Activated T-cell treated with anti-CD3 and anti-CD28 coated beads, Interleukin-2, amount 50 U/mL, for 48 hours (primary cell): ENCODE data around the gene ICE1.
"Not testable (repeated sequence)": the region's sequence is repeated elsewhere in the genome, so short reads cannot be mapped to it uniquely, and the experiment has no call there.

Experiments used
- DNase-seq, 2 experiments: peaks; one replicate each; pipeline ENCODE4 v3.0.0-alpha.2; 2020

Gene ICE1, protein sequence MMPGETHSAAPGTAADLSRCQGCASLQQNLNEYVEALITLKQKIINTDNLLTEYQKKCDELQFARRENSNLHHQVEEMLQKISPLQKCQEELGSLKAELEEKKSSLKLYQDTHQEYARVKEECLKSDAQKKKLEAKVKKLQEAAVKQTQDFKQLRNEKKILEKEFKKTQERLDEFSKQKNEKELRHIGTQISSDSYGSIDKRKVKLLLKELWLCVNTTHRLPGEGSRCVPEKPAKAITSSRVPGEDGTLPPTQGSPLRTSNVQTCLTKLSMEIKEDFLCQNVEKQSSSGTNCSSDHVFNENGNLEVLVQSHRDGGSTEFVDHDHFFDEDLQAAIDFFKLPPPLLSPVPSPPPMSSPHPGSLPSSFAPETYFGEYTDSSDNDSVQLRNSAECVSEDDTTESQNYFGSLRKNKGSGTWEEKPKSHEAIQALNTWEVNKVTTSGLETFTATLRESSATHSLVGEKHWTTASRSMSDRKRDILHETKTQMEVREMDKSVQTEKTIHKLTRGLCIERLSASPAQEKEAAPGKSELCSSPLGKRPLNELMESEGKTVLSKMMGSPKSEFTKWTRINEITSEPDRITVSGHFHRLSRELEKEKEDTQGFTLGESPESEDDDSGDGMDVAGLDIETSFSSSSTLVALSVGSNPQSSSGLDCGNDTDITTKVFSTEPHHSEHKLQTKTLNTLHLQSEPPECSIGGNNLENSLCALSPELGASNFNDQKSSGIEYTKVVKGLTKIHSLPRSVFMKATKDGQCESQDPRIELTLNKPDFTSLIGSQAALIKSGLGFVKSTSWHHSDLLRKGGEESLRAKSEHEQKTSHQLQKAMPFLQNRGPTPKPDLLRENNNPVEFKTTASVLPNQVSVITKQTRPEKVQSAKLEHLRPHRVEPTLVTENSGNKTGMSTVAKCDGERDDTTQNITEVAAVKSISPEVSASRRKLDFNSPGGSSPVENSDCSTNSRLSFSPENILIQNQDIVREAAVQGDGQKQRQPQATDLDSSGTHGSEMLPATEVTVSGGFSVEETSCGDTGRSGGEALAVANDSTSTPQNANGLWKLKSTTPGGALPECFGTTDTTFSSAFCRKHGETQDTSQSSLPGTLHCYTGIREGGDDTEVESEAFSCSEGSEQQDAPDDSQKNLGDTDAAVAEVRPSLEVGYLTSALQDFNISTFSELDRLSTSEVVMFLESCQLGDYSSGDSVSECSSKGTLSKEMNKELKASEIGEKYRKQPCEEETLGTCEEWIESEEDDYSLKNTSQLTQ (N-terminal part only)

GRCh38 chr5:5421961-5422818 lies at the start of gene ICE1:
Gene ICE1 (plus strand): TSS chr5:5422677. CDS start chr5:5422916, 239 bp downstream.
- DNase-seq = peak; percentile 91 to 95

DNA sequence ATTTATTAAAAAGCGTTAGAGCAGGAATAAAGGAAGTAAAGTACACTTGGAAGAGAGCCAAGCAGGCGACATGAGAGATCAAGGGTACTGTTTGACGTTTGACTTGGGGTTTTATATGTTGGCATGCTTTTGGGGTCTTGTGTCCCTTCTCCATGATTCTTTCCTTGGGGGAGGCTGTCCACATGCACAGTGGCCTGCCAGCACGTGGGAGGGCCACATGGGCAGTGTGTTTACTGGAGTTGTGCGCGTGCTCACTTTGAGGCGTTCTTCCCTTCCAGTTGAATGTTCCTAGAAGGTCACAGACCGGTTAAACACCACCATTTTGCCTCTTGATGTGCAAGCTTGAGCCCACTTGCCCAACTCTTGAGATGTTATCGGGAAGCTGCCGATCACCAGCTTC lies 49.5 kb upstream of the ICE1 start:
- no peak for DNase-seq

- DNase-seq = no peak
These were observed 49.0 kb upstream of the ICE1 start for GRCh38 chr5:5373351-5373989.

DNA sequence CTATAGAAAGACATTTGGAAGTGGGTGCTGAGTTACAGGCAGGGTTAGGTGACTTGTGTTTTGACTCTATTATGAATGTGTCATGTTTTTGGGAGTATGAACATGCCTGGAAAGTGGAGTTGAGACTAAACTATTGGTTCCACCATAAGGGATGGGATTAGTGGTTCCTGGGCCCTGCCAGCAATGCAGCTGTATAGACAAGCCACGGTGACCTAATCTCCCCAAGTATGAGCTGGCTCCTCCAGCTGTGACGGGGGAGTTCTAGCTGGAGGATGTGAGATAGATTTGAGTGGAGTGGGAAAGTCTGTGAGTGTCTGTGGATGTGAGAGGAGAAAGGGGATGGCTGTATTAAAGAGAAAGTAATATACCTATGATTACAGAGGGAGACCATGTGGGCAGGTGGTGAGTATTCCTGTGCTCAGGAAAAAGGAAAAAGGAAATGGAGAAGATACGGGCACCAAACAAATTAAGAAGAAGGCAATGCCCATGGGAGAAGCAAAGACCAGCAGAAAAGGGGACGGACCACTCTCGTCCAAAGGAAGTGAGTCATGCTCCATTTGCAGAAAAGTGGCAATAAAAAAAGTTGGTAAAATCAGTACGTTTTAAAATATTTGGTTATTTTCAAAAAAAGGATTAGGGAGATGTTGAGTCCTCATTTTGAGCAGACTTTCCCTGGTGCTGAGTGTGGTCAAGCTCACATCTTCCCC lies 48.3 kb upstream of the ICE1 start:
- no peak for DNase-seq

GRCh38 chr5:5377780-5378179 lies 44.7 kb upstream of the ICE1 start:
- DNase-seq = no peak

DNA sequence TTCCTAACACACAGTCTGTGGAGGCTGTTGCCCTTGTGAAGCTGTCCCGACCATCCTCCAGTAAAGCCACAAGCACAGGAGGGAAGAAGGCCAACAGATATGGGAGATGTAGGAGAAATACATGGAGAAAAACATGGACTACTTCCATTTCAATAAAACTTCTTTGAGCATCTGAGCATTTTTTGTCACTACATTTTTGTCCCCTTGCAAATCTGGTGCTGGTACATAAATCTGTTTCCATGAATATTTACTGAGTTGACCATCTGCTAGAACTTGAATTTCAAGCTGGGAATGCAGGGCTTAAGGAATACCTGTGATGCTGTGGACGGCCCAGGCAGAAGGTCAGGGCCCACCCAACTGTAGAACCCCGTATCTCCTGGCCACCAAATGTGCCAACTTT lies 43.9 kb upstream of the ICE1 start:
- no peak for DNase-seq

DNA sequence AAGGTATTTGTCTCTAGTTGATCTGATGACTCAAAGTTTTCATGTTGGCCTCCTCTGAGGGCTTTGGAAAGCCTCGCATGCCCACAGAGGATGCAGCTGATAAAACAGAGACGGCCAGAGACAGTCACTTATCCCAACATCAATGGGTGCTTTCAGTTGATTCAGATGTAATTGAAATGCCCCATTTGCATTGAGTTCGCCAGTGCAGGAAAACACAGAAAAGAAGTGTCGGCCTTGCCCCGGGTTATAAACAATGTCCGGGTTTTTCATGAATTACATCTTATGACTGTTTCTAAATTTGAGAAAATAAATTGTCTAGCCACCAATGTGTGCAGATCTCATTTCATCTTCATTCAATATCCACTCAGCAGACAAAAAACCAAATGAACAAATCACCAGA lies 42.2 kb upstream of the ICE1 start:
- DNase-seq = no peak

- DNase-seq = no peak
These were observed 41.1 kb upstream of the ICE1 start for GRCh38 chr5:5381310-5381913.

- DNase-seq = no peak
These were observed 39.0 kb upstream of the ICE1 start for GRCh38 chr5:5383461-5383860.

DNA sequence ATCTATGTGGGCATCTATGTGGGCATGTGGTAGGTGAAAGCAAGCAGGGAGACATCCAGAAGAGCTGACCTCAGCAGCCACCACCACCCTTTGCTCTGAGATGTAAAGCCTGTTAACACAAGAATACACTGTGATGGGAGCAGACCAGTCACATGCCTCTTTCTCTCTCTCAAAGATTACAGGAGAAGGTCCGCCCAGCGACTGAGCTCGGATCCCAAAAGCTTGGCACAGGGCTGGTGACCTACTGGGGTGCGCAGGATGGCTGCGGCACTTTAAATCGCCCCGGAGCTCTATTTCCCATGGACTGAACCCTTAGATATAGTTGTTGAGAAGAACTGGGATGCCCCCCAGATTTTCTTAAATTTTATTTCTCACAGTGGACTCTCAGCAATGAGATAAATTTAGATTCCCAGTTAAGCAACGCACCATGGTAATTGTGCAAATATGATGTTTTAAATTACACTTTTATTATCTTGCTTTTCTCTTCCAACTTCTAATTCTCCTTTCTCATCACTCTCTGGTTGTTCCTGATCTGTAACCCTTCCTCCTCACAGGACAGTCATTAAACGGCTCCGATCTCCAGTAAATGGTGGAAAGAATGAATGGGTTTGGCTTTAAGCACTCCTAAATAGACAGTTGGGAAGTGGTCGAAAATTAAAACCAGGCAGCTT lies 37.7 kb upstream of the ICE1 start:
- no peak for DNase-seq

DNA sequence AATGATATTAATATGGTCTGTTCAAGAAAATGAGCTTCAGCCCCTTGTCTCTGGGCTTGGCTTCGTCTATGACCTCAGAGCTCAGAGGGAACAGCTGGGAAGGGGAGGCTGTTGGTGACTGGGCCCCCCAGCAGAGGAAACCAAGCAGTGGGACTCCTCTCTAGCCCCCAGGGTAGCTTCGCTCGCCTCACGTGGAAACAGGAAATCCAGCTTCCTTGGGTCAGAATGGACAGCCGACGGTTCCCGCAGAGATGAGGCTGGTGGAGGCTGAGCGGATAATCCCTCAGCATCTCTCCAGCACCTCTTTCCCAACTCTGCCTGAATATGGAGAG lies 37.2 kb upstream of the ICE1 start:
- DNase-seq = no peak

- no peak for DNase-seq
These were observed 36.1 kb upstream of the ICE1 start for GRCh38 chr5:5386329-5386728.

DNA sequence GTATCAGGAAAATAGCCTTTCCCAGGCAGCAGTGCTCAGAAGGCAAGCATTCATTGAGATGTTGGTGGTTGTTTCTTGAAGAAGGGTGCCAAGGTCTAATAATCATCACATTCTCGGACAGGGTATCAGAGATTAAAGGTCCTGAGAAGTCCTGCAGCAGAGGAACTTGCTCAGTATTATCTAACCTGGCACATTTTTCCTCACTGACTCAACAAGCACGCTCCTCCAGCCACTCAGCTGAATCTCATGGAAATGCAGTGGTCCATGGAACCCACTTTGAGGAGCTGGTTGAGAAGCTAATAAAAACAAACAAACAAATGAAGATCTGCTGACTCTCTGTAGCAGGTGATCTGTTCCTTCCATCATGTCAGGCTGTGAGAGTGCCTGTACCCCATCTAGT lies 35.3 kb upstream of the ICE1 start:
- no peak for DNase-seq

GRCh38 chr5:5387777-5388176 lies 34.7 kb upstream of the ICE1 start:
- no peak for DNase-seq

GRCh38 chr5:5390121-5390869 lies 32.2 kb upstream of the ICE1 start:
- DNase-seq = not testable (repeated sequence)

DNA sequence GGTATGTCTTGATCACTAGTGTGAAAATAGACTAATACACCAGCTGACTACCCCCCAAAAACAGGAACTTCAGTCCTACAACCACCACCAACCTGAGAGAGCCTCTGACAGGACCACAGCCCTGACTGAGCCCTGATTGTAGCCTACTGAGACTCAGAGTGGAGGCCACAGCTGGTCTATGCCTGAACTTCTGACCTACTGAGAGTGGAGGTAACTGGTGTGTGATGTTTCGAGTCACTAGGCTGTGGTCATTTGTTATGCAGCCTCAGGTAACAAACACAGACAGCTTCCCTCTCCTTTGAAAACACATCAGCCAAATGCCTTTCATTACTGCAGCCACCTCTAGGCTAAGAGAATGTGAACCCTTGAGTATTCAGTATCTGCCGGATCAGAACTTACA lies 30.0 kb upstream of the ICE1 start:
- DNase-seq = not testable (repeated sequence)

DNA sequence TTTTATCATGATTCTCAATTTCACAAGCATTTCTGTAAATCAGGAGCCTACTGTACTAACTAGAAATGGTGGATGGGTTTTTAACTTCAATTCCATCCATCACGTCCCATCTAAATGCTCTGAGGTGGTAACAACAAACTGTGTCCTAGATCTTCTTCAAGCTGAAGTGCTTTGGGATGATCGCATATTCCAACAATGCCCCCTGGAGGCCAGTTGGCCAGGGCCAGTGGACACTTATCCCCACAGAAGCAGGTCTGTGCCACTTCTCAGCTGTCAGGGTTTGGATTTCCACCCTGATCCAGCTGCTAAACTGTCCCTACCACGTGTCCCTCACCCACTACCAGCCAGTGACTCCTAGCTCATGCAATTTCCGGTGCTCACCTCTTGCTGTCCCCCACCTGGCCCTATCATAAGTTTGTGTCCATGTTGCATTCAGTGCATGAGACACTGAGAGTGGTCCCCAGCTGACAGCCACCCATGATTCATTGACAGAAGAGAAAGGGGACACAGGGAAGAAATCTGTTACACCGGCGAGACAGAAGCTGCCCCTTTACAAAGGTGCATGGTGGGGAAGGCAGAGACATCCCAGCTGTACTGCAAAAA lies 28.0 kb upstream of the ICE1 start:
- DNase-seq = peak in 1 of 2 experiments; percentile 23

GRCh38 chr5:5395093-5395492 lies 27.4 kb upstream of the ICE1 start:
- not testable (repeated sequence) for DNase-seq

DNA sequence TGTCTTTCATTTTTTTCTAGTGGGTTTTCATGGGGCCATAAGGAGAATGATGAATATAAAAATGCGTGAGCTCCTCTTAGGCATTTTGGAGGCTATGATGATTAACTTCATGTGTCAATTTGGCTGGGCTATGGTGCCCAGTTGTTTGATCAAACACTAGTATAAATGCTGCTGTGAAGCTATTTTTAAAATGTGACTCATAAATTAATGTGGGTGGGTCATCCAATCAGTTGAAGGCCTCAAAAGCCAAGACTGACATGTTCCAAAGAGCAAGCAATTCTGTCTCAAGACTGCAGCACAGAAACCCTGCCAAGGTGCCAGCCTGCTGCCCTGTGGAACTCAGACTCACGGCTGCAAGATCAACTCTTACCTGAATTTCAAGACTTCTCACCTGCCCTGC lies 24.4 kb upstream of the ICE1 start:
- DNase-seq = no peak
